Upper lobe of left lung (tissue), 6 donors: ENCODE data around the gene THEM4. TPM values are rescaled to one million over a fixed set of nuclear protein-coding genes. Genes with fewer than 3 reads are reported as not detected.
A peak's percentile ranks its signal among the peaks of the same experiment; 100 is the strongest.

Experiments used
- ATAC-seq, 2 donors: fragments of 200-7000 bp; cut with Tn5 transposase; one replicate each; pipeline ENCODE4 v1.9.1; 2022; ENCODE audit warnings: mild to moderate bottlenecking in 2 of 2, moderate library complexity in 2 of 2; ENCODE audit not compliant: low FRiP score in 2 of 2
- DNase-seq, 2 donors: peaks; one replicate each; pipeline ENCODE4 v3.0.0-alpha.2; 2019 to 2020
- H3K27ac ChIP-seq, 4 donors: fragments of 200-600 bp; sonication (generic); one replicate each; pipeline ENCODE4 v1.5.1; 2016 to 2019
- H3K27me3 ChIP-seq, 4 donors: fragments of 200-600 bp; sonication (generic); one replicate each; pipeline ENCODE4 v1.5.1; 2017 to 2019
- H3K36me3 ChIP-seq, 4 donors: fragments of 200-600 bp; sonication (generic); one replicate each; pipeline ENCODE4 v1.5.1; 2016 to 2019
- H3K4me1 ChIP-seq, 4 donors: fragments of 200-600 bp; sonication (generic); one replicate each; pipeline ENCODE4 v1.5.1; 2018 to 2019
- H3K4me3 ChIP-seq, 4 donors: fragments of 200-600 bp; sonication (generic); one replicate each; pipeline ENCODE4 v1.5.1; 2017 to 2019; ENCODE audit warnings: mild to moderate bottlenecking in 2 of 4, moderate library complexity in 1 of 4
- H3K9me3 ChIP-seq, 4 donors: fragments of 200-600 bp; sonication (generic); one replicate each; pipeline ENCODE4 v1.5.1; 2018 to 2019
- EP300 ChIP-seq, 4 donors: sonication (generic); formaldehyde crosslinking; IDR thresholded peaks; one replicate each; pipeline ENCODE4 v1.5.1; 2017; ENCODE audit warnings: antibody characterized with exemption in 4 of 4, control low read depth in 2 of 4
- POLR2A ChIP-seq, 4 donors: fragments of 450-650 bp; IDR thresholded peaks; one replicate each; pipeline ENCODE4 v1.5.1; 2016 to 2017; ENCODE audit warnings: antibody characterized with exemption in 4 of 4, mild to moderate bottlenecking in 2 of 4
- POLR2AphosphoS5 ChIP-seq, 2 donors: sonication (generic); formaldehyde crosslinking; IDR thresholded peaks; one replicate each; pipeline ENCODE4 v1.5.1; 2017; ENCODE audit warnings: antibody characterized with exemption in 2 of 2
- WGBS, 2 donors: methylation state at CpG; one replicate each; pipeline ENCODE4 v1.1.5; 2017 to 2018; 5-methylcytosine and 5-hydroxymethylcytosine counted together
- total RNA-seq, 6 donors: library from RNA; depleted of rRNA in 4 of 6; stranded (reverse); fragments of >200 nt in 4 of 6; gene quantifications; one replicate each; pipeline versions ENCODE4 v1.1.0 to v1.2.1, GENCODE V29; 2016 to 2021
- TF ChIP-seq, protein P1 (sequence below), 6 experiments: fragments of 450-650 bp in 4 of 6; fragments of 200-600 bp in 2 of 6; sonication (generic) in 2 of 6; IDR thresholded peaks; one replicate each; pipeline ENCODE4 v1.5.1; 2016 to 2019; ENCODE audit warnings: antibody characterized with exemption in 6 of 6
- donor health status: DM: no; HTN: no; CAD: no; lungs with moderate emphysema.
- donor health status: DM: no; HTN: yes; CAD: no; lungs with severe emphysema.

The THEM4 gene
- total RNA-seq, 6 donors from 2014 or later: 11.9 to 39.8 (median 15.5) TPM

DNA sequence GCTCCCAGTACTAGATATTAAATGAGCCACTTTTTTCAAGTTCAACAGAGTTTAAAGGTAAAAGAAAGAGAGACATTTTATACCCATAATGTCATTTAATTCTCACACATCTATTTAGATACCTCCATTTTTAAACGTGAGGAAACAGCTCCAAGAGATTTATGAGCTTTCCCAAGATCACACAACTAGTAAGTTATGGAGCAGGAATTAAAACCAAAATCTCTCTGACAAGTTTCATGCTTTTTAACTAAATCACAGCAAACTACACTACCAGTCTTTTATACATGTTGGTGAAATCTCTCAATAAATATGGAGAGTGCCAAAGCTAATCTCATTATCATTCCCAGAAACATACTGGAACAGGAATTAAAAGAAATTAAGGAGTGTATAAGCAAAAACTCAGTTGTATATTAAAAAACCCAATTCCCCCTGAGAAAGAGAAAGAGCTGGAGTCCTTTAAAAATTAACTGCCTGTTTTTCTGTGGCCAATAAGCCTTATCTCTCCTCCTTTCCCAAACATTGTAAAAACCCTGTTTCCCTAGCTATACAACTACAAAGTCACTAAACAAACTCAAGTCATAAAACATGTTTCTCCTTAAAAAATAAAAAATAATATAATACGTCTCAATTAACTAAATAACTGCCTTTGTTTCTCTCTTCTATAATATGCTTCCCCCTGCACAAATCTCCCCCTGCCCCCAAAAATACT is 26.7 kb upstream of the THEM4 start:
- peaks cover 0 to under 1% (median 0%) of the 10 kb centered on the region in 4 donors for H3K4me1 ChIP-seq
- no peak overlapping the region for H3K4me3 ChIP-seq
- WGBS, 2 donors: 56 to 68% methylated on average over 2 of the region's 2 CpGs
- no peaks in the 10 kb centered on the region for H3K27me3 ChIP-seq
- ATAC-seq (no peak), DNase-seq (no peak)
- no peaks in the 10 kb centered on the region for H3K36me3 ChIP-seq
- H3K9me3 ChIP-seq: no peaks in the 10 kb centered on the region
- TF ChIP-seq POLR2A (IDR thresholded peaks at IDR 0.05): no peak
- TF ChIP-seq, protein P1, sequence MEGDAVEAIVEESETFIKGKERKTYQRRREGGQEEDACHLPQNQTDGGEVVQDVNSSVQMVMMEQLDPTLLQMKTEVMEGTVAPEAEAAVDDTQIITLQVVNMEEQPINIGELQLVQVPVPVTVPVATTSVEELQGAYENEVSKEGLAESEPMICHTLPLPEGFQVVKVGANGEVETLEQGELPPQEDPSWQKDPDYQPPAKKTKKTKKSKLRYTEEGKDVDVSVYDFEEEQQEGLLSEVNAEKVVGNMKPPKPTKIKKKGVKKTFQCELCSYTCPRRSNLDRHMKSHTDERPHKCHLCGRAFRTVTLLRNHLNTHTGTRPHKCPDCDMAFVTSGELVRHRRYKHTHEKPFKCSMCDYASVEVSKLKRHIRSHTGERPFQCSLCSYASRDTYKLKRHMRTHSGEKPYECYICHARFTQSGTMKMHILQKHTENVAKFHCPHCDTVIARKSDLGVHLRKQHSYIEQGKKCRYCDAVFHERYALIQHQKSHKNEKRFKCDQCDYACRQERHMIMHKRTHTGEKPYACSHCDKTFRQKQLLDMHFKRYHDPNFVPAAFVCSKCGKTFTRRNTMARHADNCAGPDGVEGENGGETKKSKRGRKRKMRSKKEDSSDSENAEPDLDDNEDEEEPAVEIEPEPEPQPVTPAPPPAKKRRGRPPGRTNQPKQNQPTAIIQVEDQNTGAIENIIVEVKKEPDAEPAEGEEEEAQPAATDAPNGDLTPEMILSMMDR (IDR thresholded peaks at IDR 0.05): no peak
- TF ChIP-seq POLR2AphosphoS5 (IDR thresholded peaks at IDR 0.05): no peak
- TF ChIP-seq EP300 (IDR thresholded peaks at IDR 0.05): no peak
- no peak overlapping the region for H3K27ac ChIP-seq

DNA sequence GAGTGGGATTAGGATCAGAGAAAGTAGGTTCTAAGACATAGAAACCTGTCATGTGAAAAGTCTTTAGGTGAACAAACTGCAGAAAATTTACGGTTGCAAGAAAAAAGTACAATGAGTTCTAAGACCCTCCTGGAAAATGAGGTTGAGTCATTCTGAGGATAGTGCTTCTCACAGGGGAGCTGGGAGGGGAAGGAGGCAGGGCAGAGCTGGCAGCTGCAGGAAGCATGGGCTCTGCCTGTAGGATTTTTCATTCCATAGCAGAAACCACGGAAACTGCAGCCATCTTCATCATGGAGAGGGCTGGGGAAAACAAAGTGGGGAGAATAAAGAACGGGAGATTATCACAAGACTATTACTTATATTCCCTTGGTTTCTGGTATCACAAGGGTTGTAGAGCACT is 25.8 kb upstream of the THEM4 start:
- H3K27me3 ChIP-seq: no peaks in the 10 kb centered on the region
- 73 to 79% methylated on average over 3 of the region's 3 CpGs for WGBS, 2 donors
- no peak overlapping the region for H3K27ac ChIP-seq
- H3K4me1 ChIP-seq: no peaks in the 10 kb centered on the region
- TF ChIP-seq, protein P1 (IDR thresholded peaks at IDR 0.05): no peak
- TF ChIP-seq POLR2AphosphoS5 (IDR thresholded peaks at IDR 0.05): no peak
- TF ChIP-seq EP300 (IDR thresholded peaks at IDR 0.05): no peak
- TF ChIP-seq POLR2A (IDR thresholded peaks at IDR 0.05): no peak
- ATAC-seq: peak in 1 of 2 donors; percentile 51
- no peaks in the 10 kb centered on the region for H3K36me3 ChIP-seq
- H3K9me3 ChIP-seq: no peaks in the 10 kb centered on the region
- no peak overlapping the region for H3K4me3 ChIP-seq
- DNase-seq: no peak

DNA sequence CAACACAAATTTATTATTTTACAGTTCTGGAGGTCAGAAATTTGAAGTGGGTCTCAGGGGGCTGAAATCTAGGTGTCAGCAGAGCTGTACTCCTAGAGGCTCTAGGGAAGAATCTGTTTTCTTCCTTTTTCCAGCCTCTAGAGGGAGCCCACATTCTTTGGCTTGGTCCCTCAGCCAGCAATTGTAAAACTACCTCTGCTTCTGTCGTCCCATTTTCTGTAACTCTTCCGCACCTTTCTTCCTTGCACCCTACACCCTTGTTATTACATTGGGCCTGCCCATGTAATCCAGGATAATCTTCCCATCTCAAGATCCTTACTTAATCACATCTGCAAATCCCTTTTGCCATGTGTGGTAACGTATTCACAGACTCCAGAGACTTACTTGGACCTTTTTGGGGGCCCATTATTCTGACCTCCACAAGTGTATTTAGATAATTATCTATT is 24.8 kb upstream of the THEM4 start:
- Histone ChIP-seq H3K27me3 (no peaks in the 10 kb centered on the region), H3K36me3 (no peaks in the 10 kb centered on the region), H3K9me3 (no peaks in the 10 kb centered on the region), H3K4me3 (no peak overlapping the region), H3K4me1 (no peaks in the 10 kb centered on the region), H3K27ac (no peak overlapping the region)
- TF ChIP-seq, protein P1 (IDR thresholded peaks at IDR 0.05): peak; percentile 66 to 85 (median 76)
- no peak for TF ChIP-seq POLR2AphosphoS5 (IDR thresholded peaks at IDR 0.05)
- ATAC-seq (peak; percentile 85 to 92), DNase-seq (no peak)
- WGBS, 2 donors: 33% methylated on average over 3 of the region's 3 CpGs

DNA sequence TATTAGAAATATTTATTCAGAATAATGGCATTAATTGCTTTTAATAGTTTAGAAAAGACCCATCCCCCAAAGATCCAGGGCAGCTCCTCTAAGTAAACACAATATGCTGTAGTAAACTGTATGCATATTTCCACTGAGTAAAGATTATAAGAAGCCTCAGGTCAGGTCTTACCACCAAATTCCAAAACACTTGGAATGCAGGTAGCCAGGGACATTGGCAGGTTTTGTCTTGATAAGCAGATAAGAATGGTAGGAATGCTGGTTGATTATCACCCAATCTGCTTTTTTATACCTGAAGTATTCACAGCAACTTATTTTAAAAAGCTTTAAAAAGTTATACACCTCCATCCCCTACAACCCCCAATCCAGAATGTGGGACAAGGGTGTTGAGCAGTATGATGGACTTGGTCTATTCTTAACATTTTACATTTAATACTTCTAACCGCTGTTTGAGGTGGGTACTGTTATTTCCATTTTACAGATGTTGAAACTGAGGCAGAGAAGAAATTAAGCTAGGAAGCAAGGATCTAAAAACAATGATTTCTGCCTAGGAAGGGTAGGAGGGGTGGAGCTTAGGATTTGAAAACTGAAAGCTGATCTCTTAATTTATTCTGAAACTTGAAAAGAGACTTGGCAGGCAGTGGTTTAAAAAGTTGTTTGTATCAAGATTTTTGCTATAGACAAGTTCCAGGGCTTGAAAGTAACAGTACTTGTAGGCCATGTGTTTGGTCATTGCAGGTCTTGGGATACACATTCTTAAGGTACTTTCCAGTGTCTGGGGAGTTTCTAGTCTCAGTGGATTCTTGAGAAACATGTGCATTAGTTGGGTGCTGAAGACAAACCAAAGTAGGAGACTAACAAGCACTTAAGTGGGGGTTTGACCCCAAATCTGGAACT is 15.6 kb upstream of the THEM4 start:
- no peaks in the 10 kb centered on the region for H3K36me3 ChIP-seq
- H3K27me3 ChIP-seq: no peaks in the 10 kb centered on the region
- no peak overlapping the region for H3K4me3 ChIP-seq
- TF ChIP-seq POLR2A (IDR thresholded peaks at IDR 0.05): no peak
- TF ChIP-seq EP300 (IDR thresholded peaks at IDR 0.05): no peak
- no peak for TF ChIP-seq POLR2AphosphoS5 (IDR thresholded peaks at IDR 0.05)
- TF ChIP-seq, protein P1 (IDR thresholded peaks at IDR 0.05): no peak
- no peak for ATAC-seq
- H3K27ac ChIP-seq: no peak overlapping the region
- DNase-seq: no peak
- H3K9me3 ChIP-seq: no peaks in the 10 kb centered on the region
- 89 to 96% methylated on average over 1 of the region's 1 CpG for WGBS, 2 donors
- no peaks in the 10 kb centered on the region for H3K4me1 ChIP-seq
